NCI-H524 (cell line): ENCODE data around the gene NEU2.
A peak's percentile ranks its signal among the peaks of the same experiment; 100 is the strongest.
"Not testable (repeated sequence)": the region's sequence is repeated elsewhere in the genome, so short reads cannot be mapped to it uniquely, and the experiment has no call there.

Experiments used
- DNase-seq, 2 experiments: peaks; one replicate each; lab custom pipeline; 2025; lab: John Stamatoyannopoulos, UW

NEU2 gene

GRCh38 chr2:233035426-233036161, 3.1 kb downstream of the NEU2 start:
- DNase-seq, result no peak

- DNase-seq, result no peak
Measured at GRCh38 chr2:233036162-233036838, 3.8 kb downstream of the NEU2 start.

GRCh38 chr2:233037078-233037477, 4.6 kb downstream of the NEU2 start:
- DNase-seq, result no peak

GRCh38 chr2:233039212-233039845, 6.9 kb downstream of the NEU2 start:
- DNase-seq, result no peak

- no peak for DNase-seq
Measured at GRCh38 chr2:233039846-233040530, 7.5 kb downstream of the NEU2 start.

GRCh38 chr2:233040571-233040970, 8.1 kb downstream of the NEU2 start:
- no peak for DNase-seq

GRCh38 chr2:233041722-233042323, 9.4 kb downstream of the NEU2 start:
- no peak for DNase-seq

GRCh38 chr2:233042549-233042948, 10.1 kb downstream of the NEU2 start:
- no peak for DNase-seq

- DNase-seq, result no peak
Measured at GRCh38 chr2:233044974-233045605, 12.6 kb downstream of the NEU2 start.

- DNase-seq, result no peak
Measured at GRCh38 chr2:233047206-233047605, 14.7 kb downstream of the NEU2 start.

GRCh38 chr2:233047667-233048066, 15.2 kb downstream of the NEU2 start:
- DNase-seq, result no peak

- no peak for DNase-seq
Measured at GRCh38 chr2:233048569-233049193, 16.2 kb downstream of the NEU2 start.

GRCh38 chr2:233049194-233049761, 16.8 kb downstream of the NEU2 start:
- DNase-seq, result no peak

- no peak for DNase-seq
Measured at GRCh38 chr2:233051241-233052149, 19.0 kb downstream of the NEU2 start.

- not testable (repeated sequence) for DNase-seq
Measured at GRCh38 chr2:233052517-233052916, 20.0 kb downstream of the NEU2 start.

- DNase-seq, result peak; percentile 5 to 44
Measured at GRCh38 chr2:233053928-233054784, 21.7 kb downstream of the NEU2 start.

- no peak for DNase-seq
Measured at GRCh38 chr2:233055362-233055761, 22.9 kb downstream of the NEU2 start.

GRCh38 chr2:233056961-233057605, 24.6 kb downstream of the NEU2 start:
- DNase-seq, result peak; percentile 7 to 51
